NCI-H146 (cell line): ENCODE data around the gene SPNS1.
"Not testable (repeated sequence)": the region's sequence is repeated elsewhere in the genome, so short reads cannot be mapped to it uniquely, and the experiment has no call there.

Experiments
- DNase-seq: peaks from one replicate; lab custom pipeline; 2025; lab: John Stamatoyannopoulos, UW

SPNS1 gene

DNA sequence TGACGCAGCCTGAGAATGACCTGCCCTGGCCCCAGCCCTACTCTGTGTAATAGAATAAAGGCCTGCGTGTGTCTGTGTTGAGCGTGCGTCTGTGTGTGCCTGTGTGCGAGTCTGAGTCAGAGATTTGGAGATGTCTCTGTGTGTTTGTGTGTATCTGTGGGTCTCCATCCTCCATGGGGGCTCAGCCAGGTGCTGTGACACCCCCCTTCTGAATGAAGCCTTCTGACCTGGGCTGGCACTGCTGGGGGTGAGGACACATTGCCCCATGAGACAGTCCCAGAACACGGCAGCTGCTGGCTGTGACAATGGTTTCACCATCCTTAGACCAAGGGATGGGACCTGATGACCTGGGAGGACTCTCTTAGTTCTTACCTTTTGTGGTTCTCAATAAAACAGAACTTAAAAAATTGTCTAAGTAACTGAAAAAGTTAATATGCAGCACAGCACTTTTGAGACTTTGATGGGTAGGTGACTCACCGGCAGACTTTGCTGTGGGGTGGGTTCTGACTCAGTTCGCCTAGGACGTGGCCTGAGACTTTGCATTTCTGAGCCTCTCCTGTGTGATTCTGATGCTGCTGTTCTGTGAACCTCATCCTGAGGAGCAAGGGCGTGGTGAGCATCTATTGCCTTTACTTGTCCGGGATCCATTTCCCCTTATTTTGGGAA, 15.9 kb downstream of the SPNS1 start:
- no peak for DNase-seq

- DNase-seq: no peak
Observed at GRCh38 chr16:28991687-28992086, 17.1 kb downstream of the SPNS1 start.

DNA sequence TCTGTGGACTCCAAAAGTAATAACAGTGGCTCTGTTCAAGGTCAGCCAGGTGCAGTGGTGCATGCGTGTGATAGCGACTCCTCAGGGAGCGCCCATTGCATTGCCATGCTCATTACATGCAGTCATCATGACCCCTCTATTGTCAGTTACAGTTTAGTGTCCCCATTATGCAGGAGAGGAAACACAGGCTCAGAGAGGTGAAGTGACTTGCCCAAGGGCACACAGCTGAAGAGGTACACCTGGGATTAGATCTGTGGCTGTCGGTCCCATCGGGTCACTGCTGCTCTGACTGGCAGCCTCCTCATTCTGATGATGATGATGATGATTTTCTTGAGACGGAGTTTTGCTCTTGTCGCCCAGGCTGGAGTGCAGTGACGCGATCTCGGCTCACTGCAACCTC, 17.9 kb downstream of the SPNS1 start:
- no peak for DNase-seq

DNA sequence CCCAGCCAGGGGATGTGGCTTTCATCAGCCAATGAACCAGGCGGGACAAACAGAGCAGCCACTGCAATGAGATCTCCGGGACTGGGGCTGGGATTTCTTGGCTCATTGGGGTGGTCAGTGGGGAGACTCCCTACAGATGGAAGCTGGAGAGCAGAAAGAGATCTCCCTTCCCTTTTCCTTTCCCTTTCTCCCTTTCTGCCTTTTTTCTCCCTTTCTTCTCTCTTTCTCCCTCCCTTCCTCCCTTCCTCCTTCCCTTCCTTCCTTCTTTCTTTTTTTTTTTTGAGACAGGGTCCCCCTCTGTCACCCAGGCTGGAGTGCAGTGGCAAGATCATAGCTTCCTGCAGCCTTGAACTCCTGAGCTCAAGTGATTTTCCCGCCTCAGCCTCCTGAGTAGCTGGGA, 24.3 kb downstream of the SPNS1 start:
- DNase-seq: no peak

- DNase-seq: no peak
Observed at GRCh38 chr16:28999577-28999976, 25.0 kb downstream of the SPNS1 start.

- DNase-seq: no peak
Observed at GRCh38 chr16:29000019-29000418, 25.4 kb downstream of the SPNS1 start.

DNA sequence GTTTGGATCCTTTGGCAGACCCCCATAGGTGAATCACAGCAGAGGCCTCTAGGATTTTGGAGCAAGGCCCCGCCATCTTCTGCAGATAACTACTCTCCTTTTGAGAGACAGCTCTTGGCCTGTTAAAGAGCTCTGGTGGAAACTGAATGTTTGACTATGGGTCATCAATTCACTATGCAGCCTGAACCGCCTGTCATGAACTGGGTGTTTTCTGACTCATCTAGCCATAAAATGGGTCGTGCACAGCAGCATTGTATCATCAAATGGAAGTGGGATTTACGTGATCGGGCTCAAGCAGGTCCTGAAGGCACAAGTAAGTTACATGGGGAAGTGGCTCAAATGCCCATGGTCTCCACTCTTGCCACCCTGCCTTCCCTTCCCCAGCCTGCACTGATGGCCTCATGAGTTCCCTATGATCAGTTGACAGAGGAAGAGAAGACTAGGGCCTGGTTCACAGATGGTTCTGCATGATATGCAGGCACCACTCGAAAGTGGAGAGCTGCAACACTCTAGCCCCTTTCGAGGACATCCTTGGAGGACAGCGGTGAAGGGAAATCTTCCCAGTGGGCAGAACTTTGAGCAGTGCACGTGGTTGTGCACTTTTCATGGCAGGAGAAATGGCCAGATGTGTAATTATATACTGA, 30.0 kb downstream of the SPNS1 start:
- not testable (repeated sequence) for DNase-seq

- DNase-seq: no peak
Observed at GRCh38 chr16:29007730-29008593, 33.4 kb downstream of the SPNS1 start.

DNA sequence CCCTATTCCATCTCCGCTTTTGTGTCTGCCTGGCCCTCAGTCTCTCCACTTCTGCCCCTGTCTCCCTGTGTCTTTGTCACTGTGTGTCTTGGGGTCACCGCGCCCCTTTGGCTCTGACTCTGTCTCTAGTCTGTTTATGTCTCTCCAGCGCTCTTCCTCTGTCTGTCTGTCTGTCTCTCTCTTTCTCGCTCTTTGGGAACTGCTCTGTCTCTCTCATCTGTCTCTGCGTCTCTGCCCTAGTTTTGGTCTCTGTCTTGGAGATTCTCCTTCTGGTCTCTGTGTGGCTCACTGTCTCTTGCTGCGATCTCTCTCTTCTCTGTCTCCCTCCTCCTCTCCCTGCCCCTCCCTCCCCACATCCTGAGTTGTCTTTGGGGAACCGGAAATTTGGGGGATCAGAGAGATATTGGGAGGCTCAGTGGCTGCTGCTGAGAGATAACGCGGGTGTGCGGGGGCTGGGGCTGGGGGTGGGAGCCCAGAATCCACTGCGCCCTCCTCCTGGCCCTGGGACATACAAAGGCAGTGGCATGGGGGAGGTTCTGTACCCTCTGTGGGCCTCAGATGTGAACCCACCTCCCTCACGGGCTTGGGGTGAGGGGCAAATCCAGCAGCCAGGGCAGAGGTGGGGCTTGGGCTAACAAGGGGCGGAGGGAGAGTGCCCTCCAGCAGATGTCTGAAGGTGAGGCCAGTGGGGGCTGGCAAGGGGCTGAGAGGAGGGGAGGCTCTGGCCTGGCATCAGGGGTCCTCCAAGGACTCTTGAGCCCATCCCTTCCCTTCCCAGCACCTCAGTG, 34.7 kb downstream of the SPNS1 start:
- no peak for DNase-seq

DNA sequence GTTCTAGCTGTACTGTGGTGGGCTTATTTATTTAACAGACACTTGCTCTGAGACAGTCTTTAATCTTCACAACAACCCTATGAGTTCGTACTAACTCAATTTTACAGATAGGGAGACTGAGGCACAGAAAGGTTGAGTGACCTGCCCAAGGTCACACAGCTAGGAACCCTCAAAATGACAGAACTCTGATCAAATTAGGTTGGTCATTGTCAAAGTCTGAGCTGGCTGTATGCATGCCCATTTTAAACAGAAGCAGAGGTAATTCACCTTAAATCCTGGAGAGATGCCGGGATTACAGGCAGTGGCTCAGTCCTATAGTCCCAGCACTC, 35.2 kb downstream of the SPNS1 start:
- no peak for DNase-seq

- DNase-seq: no peak
Observed at GRCh38 chr16:29011112-29011511, 36.5 kb downstream of the SPNS1 start.

GRCh38 chr16:29011851-29012250, 37.3 kb downstream of the SPNS1 start:
- no peak for DNase-seq

GRCh38 chr16:29012913-29013553, 38.5 kb downstream of the SPNS1 start:
- DNase-seq: no peak

- DNase-seq: no peak
Observed at GRCh38 chr16:29014561-29015069, 40.0 kb downstream of the SPNS1 start.

DNA sequence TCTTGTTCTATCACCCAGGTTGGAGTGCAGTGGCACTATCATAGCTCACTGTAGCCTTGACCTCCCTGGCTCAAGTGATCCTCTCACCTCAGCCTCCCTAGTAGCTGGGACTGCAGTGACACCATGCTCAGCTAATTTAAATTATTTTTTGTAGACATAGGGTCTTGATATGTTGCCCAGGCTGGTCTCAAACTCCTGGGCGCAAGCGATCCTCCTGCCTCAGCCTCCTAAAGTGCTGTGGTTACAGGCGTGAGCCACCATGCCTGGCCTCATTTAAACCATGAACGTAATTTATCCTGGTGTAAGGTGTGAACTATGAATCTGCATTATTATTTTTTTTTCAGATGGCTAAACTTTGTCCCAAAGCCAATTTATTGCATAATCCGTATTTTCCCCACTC, 47.6 kb downstream of the SPNS1 start:
- DNase-seq: no peak

- DNase-seq: no peak
Observed at GRCh38 chr16:29023279-29024277, 49.0 kb downstream of the SPNS1 start.

DNA sequence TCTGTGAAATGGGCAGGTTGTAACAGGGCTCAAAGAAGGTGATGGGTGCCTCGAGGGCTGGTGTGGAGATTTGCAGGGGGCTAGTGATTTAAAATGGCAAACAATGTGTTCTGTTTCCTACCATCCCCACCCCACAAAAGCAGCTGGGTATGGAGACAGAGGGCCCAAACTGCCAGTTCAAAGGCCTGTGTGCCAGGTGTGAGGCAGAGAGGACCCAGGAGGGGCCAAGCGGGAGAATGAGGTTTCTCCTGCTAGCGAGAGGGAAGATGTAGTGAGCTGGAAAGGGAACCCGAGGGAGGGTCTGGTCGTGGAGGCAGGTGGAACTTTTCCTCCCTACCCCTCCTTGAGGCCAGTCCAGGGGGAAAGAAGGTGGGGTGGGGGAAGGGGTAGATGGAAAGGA, 49.7 kb downstream of the SPNS1 start:
- DNase-seq: no peak

DNA sequence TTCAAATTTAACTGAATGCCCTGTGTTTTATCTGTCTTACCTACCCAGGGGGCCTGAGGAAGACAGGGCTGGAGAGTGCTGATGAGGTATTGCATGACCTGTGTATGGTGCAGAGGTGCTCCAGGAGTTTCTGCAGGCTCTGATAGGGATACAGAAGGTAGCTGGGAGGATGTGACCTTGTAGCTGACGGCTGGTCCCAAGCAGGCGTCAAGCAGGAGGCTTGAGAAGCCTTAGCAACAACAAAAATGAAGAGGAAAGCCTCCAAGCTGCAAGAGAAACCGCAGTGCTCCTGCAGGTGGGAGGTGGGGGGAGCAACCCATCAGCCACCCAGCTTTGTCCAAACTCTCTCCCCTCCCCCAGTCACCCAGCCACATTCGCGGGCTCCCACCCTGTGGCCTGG, 50.6 kb downstream of the SPNS1 start:
- no peak for DNase-seq

DNA sequence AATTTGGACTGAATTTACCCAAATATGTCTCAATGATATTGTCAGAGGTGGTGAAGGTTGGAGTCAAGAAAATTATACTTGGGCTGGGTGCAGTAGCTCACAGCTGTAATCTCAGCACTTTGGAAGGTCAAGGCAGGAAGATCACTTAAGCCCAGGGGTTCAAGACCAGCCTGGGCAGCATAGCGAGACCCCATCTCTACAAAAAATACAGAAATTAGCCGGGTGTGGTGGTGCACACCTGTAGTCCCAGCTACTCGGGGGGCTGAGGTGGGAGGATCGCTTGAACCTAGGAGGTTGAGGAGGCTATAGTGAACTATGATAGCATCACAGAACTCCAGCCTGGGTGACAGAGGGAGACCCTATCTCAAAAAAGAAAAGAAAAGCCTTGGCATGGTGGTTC, 51.2 kb downstream of the SPNS1 start:
- DNase-seq: no peak

- no peak for DNase-seq
Observed at GRCh38 chr16:29028457-29029167, 54.0 kb downstream of the SPNS1 start.
